OCI-LY7 (cell line): ENCODE results near the gene STRC.
"Not testable (repeated sequence)": the region's sequence is repeated elsewhere in the genome, so short reads cannot be mapped to it uniquely, and the experiment has no call there.

ENCODE experiments used
- EZH2phosphoT487 ChIP-seq: fragments of 200-600 bp; sonication (generic); IDR thresholded peaks from 2 replicates; pipeline ENCODE4 v1.6.1; 2018; ENCODE audit warnings: low read depth, borderline replicate concordance, mild to moderate bottlenecking, mixed run types, antibody characterized with exemption, low read length, moderate library complexity, mixed read lengths
- TF ChIP-seq, protein P1 (sequence below): fragments of 200-600 bp; sonication (generic); conservative IDR thresholded peaks from 2 replicates; pipeline ENCODE4 v1.5.1; 2014; ENCODE audit warnings: mild to moderate bottlenecking, antibody characterized with exemption, low read length, moderate library complexity, mixed read lengths

DNA sequence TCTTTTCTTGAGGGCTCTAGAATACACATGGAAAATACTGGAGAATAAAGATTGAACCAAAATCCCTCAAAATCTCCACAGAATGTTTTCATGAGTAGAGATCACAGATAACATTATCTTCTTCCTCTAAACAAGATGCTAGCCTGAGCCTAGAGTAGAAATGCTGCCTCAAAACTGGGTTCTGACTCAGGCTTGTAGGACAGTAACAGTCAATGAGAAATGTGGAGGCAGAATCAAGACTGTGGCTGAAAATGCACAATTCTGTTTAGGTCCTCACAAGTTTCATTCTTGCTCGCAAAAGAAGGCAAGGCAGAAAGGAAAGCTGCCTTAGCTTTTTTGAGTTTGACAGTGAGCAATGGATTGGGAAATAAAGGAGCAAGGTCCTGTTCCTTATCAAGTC, 44.0 kb downstream of the STRC start:
- TF ChIP-seq, protein P1, sequence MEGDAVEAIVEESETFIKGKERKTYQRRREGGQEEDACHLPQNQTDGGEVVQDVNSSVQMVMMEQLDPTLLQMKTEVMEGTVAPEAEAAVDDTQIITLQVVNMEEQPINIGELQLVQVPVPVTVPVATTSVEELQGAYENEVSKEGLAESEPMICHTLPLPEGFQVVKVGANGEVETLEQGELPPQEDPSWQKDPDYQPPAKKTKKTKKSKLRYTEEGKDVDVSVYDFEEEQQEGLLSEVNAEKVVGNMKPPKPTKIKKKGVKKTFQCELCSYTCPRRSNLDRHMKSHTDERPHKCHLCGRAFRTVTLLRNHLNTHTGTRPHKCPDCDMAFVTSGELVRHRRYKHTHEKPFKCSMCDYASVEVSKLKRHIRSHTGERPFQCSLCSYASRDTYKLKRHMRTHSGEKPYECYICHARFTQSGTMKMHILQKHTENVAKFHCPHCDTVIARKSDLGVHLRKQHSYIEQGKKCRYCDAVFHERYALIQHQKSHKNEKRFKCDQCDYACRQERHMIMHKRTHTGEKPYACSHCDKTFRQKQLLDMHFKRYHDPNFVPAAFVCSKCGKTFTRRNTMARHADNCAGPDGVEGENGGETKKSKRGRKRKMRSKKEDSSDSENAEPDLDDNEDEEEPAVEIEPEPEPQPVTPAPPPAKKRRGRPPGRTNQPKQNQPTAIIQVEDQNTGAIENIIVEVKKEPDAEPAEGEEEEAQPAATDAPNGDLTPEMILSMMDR = not testable (repeated sequence)
- not testable (repeated sequence) for TF ChIP-seq EZH2phosphoT487
